IMR-90 (cell line): ENCODE measurements around the gene GRAP. TPM values are rescaled to one million over a fixed set of nuclear protein-coding genes. Genes with fewer than 3 reads are reported as not detected.

Experiments
- ATAC-seq: fragments of 200-7000 bp; cut with Tn5 transposase; 2 replicates; pipeline ENCODE4 v1.9.1; 2020; ENCODE audit warnings: low read depth, mild to moderate bottlenecking, moderate library complexity
- BruUV-seq: library from RNA; stranded (reverse); fragments of 400-500 nt; replicated peaks from 2 replicates; lab custom pipeline; 2021; lab: Mats Ljungman, UMichigan
- CTCF ChIA-PET: fragments of 300-600 bp; formaldehyde crosslinking; extraction: SDS; loops from one replicate; lab custom pipeline; 2021; ENCODE audit warnings: antibody characterized with exemption; lab: Yijun Ruan, JAX
- POLR2A ChIA-PET: fragments of 300-600 bp; sonication (Branson Sonifier 250); formaldehyde crosslinking; loops from one replicate; lab custom pipeline; 2022; ENCODE audit warnings: antibody characterized with exemption; ENCODE audit not compliant: unreplicated experiment; lab: Charles Lee
- DNase-seq: peaks from one replicate; pipeline ENCODE4 v3.0.0; 2013
- H2AFZ ChIP-seq: replicated peaks from 2 replicates; pipeline ENCODE3; 2013; ENCODE audit warnings: low read length, mild to moderate bottlenecking; ENCODE audit not compliant: poor library complexity
- H2AK5ac ChIP-seq: 2 replicates; pipeline ENCODE4 v1.6.1; 2013; ENCODE audit warnings: low read depth, low read length, inconsistent platforms
- H2AK9ac ChIP-seq: replicated peaks from 2 replicates; pipeline ENCODE3; 2013; ENCODE audit warnings: mild to moderate bottlenecking, low read depth, low read length, moderate library complexity; ENCODE audit not compliant: poor library complexity
- H2BK120ac ChIP-seq: 2 replicates; pipeline ENCODE4 v1.6.1; 2013; ENCODE audit warnings: low read depth, low read length, inconsistent platforms
- H2BK15ac ChIP-seq: 3 replicates; pipeline ENCODE4 v1.6.1; 2013; ENCODE audit warnings: low read depth, low read length, inconsistent platforms
- H2BK20ac ChIP-seq: 2 replicates; pipeline ENCODE4 v1.6.1; 2013; ENCODE audit warnings: low read depth, mild to moderate bottlenecking, inconsistent platforms, low read length, moderate library complexity
- H2BK5ac ChIP-seq: 2 replicates; pipeline ENCODE4 v1.6.1; 2013; ENCODE audit warnings: mild to moderate bottlenecking, low read depth, low read length, inconsistent platforms; ENCODE audit not compliant: poor library complexity, severe bottlenecking
- H3K14ac ChIP-seq: replicated peaks from 2 replicates; pipeline ENCODE4 v1.6.1; 2013; ENCODE audit warnings: low read depth, low read length, inconsistent platforms
- H3K18ac ChIP-seq: 2 replicates; pipeline ENCODE4 v1.6.1; 2013; ENCODE audit warnings: low read depth, low read length, control low read depth
- H3K23ac ChIP-seq: 2 replicates; pipeline ENCODE4 v1.6.1; 2013; ENCODE audit warnings: low read depth, low read length, inconsistent platforms
- H3K27ac ChIP-seq: 2 replicates; pipeline ENCODE4 v1.5.1; 2013; ENCODE audit warnings: mild to moderate bottlenecking, control low read depth, low read length; ENCODE audit not compliant: insufficient read depth
- H3K27me3 ChIP-seq: 2 replicates; pipeline ENCODE4 v1.6.1; 2013; ENCODE audit warnings: low read length; ENCODE audit not compliant: control insufficient read depth, insufficient read depth
- H3K36me3 ChIP-seq: 2 replicates; pipeline ENCODE4 v1.6.1; 2013; ENCODE audit warnings: low read length, mixed read lengths; ENCODE audit not compliant: control insufficient read depth, insufficient read depth
- H3K4ac ChIP-seq: 2 replicates; pipeline ENCODE4 v1.6.1; 2013; ENCODE audit warnings: low read depth, low read length, inconsistent platforms
- H3K4me1 ChIP-seq: 2 replicates; pipeline ENCODE4 v1.6.1; 2013; ENCODE audit warnings: low read length, mixed read lengths; ENCODE audit not compliant: control insufficient read depth, insufficient read depth
- H3K4me2 ChIP-seq: 2 replicates; pipeline ENCODE4 v1.6.1; 2013; ENCODE audit warnings: low read depth, mild to moderate bottlenecking, control low read depth, low read length, moderate library complexity
- H3K4me3 ChIP-seq: 2 replicates; pipeline ENCODE4 v1.5.1; 2013; ENCODE audit warnings: low read depth, mild to moderate bottlenecking, control low read depth, low read length, moderate library complexity; ENCODE audit not compliant: insufficient read depth
- H3K56ac ChIP-seq: 2 replicates; pipeline ENCODE4 v1.6.1; 2013; ENCODE audit warnings: low read length, inconsistent platforms; ENCODE audit not compliant: insufficient read depth; ENCODE audit errors: extremely low read depth
- H3K79me1 ChIP-seq, 2 experiments: 2 replicates each; pipeline ENCODE4 v1.6.1; 2013; ENCODE audit warnings: low read length in 2 of 2, inconsistent platforms in 1 of 2, low read depth in 1 of 2
- H3K9ac ChIP-seq: 2 replicates; pipeline ENCODE4 v1.6.1; 2013; ENCODE audit warnings: low read depth, low read length, control low read depth
- H3K9me1 ChIP-seq: 2 replicates; pipeline ENCODE4 v1.6.1; 2013; ENCODE audit warnings: low read length, inconsistent platforms; ENCODE audit not compliant: insufficient read depth
- H3K9me3 ChIP-seq: 2 replicates; pipeline ENCODE4 v1.6.1; 2013; ENCODE audit warnings: low read length; ENCODE audit not compliant: control insufficient read depth, insufficient read depth
- H4K20me1 ChIP-seq: 2 replicates; pipeline ENCODE4 v1.6.1; 2013; ENCODE audit warnings: low read length, inconsistent platforms; ENCODE audit not compliant: insufficient read depth
- H4K5ac ChIP-seq: 2 replicates; pipeline ENCODE4 v1.6.1; 2013; ENCODE audit warnings: mild to moderate bottlenecking, low read depth, low read length, control low read depth
- H4K8ac ChIP-seq, 2 experiments: 2 replicates each; pipeline ENCODE4 v1.6.1; 2013; ENCODE audit warnings: low read depth in 2 of 2, low read length in 2 of 2, control low read depth in 1 of 2, inconsistent platforms in 1 of 2
- H4K91ac ChIP-seq: 2 replicates; pipeline ENCODE4 v1.6.1; 2013; ENCODE audit warnings: low read depth, low read length, inconsistent platforms; ENCODE audit not compliant: insufficient read depth
- BHLHE40 ChIP-seq: fragments of 150-350 bp; IDR thresholded peaks from 2 replicates; pipeline ENCODE4 v1.6.1; 2016; ENCODE audit warnings: mild to moderate bottlenecking, low read depth, low read length
- FOS ChIP-seq: fragments of 150-350 bp; IDR thresholded peaks from 2 replicates; pipeline ENCODE4 v1.6.1; 2016; ENCODE audit warnings: low read depth, low read length
- NFE2L2 ChIP-seq: fragments of 150-350 bp; IDR thresholded peaks from 2 replicates; pipeline ENCODE4 v1.6.1; 2016; ENCODE audit warnings: low read depth, mild to moderate bottlenecking, low read length
- POLR2A ChIP-seq: IDR thresholded peaks from 2 replicates; pipeline ENCODE4 v1.6.1; 2012; ENCODE audit warnings: mild to moderate bottlenecking, low read depth, low read length
- WGBS, 2 experiments: methylation state at CpG; one replicate each; pipeline versions ENCODE4 v1.1.5 to v1.1.7; 2013; ENCODE audit warnings: missing lambda C conversion rate in 2 of 2; ENCODE audit not compliant: insufficient read length in 1 of 2; ENCODE audit errors: extremely low coverage in 2 of 2; 5-methylcytosine and 5-hydroxymethylcytosine counted together
- dilution Hi-C: fragments of 300-500 bp; cut with HindIII; formaldehyde crosslinking; loops from one replicate; pipeline ENCODE4 v1.14.3; 2018; ENCODE audit warnings: low sequenced_read_pairs; ENCODE audit not compliant: unreplicated experiment
- in situ Hi-C: fragments of 300-500 bp; cut with MboI; formaldehyde crosslinking; loops from 3 replicates; pipeline ENCODE4 v1.14.3; 2019; ENCODE audit warnings: low sequenced_read_pairs, inconsistent platforms, mixed read lengths
- intact Hi-C: fragments of 100-400 bp; cut with micrococcal nuclease; formaldehyde crosslinking; loops from 2 replicates; pipeline ENCODE4 v1.10.0; 2022
- polyA plus RNA-seq, 3 experiments: library from polyadenylated mRNA; depleted of rRNA; stranded (reverse); fragments of >200 nt; gene quantifications; 2 replicates each; pipeline ENCODE4 v1.2.3, GENCODE V29; 2012; ENCODE audit warnings: low replicate concordance in 1 of 3
- total RNA-seq: library from RNA; depleted of rRNA; stranded (reverse); fragments of >200 nt; gene quantifications from 2 replicates; pipeline ENCODE4 v1.2.3, GENCODE V29; 2012

GRAP gene
- total and polyA plus RNA-seq, 2 of the 4 experiments (the other 2 are of a cell fraction): under 0.01 to 0.14 TPM

- Histone ChIP-seq H2BK5ac (no peak overlapping the region), H3K4me3 (no peak overlapping the region), H4K5ac (no peak overlapping the region), H3K18ac (no peak overlapping the region), H3K4ac (no peak overlapping the region), H3K9me1 (peaks cover 11% of the 10 kb centered on the region), H3K56ac (no peak overlapping the region), H2BK15ac (no peak overlapping the region), H3K9ac (no peak overlapping the region), H3K36me3 (no peaks in the 10 kb centered on the region), H2AFZ (peak overlapping the region; percentile 5), H3K14ac (no peak overlapping the region), H3K4me1 (peaks cover 5% of the 10 kb centered on the region), H3K79me1 (no peaks in the 10 kb centered on the region; a peak in 1 of 4 replicates), H4K8ac (no peak overlapping the region), H2AK9ac (peak overlapping the region; percentile 28), H4K20me1 (no peaks in the 10 kb centered on the region), H3K23ac (no peak overlapping the region), H2AK5ac (no peak overlapping the region), H3K4me2 (no peak overlapping the region), H2BK120ac (no peak overlapping the region), H3K9me3 (no peaks in the 10 kb centered on the region), H4K91ac (no peak overlapping the region), H2BK20ac (no peak overlapping the region), H3K27me3 (no peaks in the 10 kb centered on the region; the same call in 1 of the 2 replicates), H3K27ac (no peak overlapping the region)
- POLR2A ChIA-PET: no interaction called here
- dilution Hi-C loops (no loop called here), intact Hi-C loops (no loop called here), in situ Hi-C loops (no loop called here)
- no peak for DNase-seq
- CTCF ChIA-PET: no interaction called here
- BruUV-seq: no TSS peak
- no CpG with 5 or more reads among the region's 29 CpGs for WGBS, 2 experiments
- no peak for ATAC-seq
- TF ChIP-seq BHLHE40 (no peak), FOS (no peak), NFE2L2 (no peak), POLR2A (no peak)
Observed at GRCh38 chr17:19014628-19015215, 32.0 kb downstream of the GRAP start.
